GM21367 (cell line): ENCODE measurements around the gene SOHLH1.

ENCODE experiments used
- ATAC-seq: cut with Tn5 transposase; IDR thresholded peaks from one replicate; pipeline ENCODE4 v1.9.1; 2021; ENCODE audit not compliant: unreplicated experiment

The SOHLH1 gene

DNA sequence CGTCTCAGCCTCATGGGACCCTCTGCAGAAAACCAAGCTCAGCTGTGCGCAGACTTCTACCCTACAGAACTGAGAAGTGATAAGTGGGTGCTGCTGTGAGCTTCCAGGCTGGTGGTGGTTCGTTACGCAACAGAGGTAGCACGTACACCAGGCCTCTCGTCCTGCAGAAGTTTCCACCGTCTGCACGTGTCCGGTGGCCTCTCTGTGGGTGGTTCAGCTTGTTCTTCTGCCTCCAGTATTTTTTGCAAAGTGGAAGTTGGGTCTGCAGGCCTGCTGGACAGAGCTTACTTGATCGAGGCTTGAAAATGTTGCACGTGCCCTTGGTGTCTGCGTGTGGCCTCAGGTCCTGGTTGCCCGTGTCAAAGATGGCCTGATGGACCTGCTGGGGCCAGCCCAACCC is 30.2 kb upstream of the SOHLH1 start:
- ATAC-seq: no peak

- ATAC-seq: no peak
Observed at GRCh38 chr9:135728436-135729110, 29.3 kb upstream of the SOHLH1 start.

- ATAC-seq: no peak
Observed at GRCh38 chr9:135727257-135727875, 28.1 kb upstream of the SOHLH1 start.

- ATAC-seq: no peak
Observed at GRCh38 chr9:135726138-135726853, 27.0 kb upstream of the SOHLH1 start.

DNA sequence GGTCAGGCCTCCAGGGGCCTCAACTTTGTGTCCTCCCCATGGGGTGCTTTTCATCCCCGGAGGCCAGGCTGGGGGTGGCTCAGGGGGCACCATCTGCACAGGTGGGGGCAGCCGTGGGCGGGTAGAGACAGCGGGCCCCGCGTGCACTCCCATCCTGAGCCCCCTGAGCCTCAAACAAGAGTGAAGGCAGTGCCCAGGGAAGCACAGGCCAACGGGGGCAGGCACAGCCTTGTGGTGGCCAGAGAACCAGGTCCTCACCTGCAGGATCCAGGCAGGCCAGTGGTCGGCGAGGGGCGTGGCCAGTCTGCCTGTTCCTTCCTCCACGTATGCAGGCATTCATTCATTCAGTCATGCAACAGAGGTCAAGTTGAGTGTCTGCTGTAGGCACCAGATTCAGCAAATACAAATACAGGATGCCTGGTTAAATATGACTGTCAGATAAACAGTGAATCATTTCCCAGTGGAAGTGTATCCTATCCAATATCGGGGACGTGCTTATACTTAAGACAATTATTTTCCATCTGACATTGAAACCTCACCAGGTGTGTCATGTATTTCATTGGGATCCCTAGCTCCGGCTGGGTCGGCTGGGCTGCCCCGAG is 25.0 kb upstream of the SOHLH1 start:
- no peak for ATAC-seq

GRCh38 chr9:135722365-135722764 is 23.1 kb upstream of the SOHLH1 start:
- ATAC-seq: no peak

DNA sequence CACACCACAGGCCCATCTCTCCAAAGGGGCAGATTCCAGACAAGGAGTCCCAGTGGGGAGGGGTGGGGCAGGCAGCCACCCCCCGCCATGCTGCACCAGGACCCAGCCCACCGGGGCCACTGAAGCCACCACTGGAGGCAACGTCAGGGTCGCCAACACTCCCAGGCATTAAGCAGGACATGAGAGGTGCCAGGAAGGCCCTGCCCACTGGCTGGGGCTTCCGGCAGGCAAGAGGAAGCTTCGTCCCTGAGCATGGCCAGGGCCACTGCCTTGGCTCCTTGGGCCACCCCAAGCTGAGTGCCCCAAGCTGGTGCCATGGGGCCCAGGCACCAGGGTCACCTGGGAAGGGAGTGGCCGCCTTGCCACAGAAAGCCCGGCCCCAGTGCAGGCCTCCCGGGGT is 20.2 kb upstream of the SOHLH1 start:
- ATAC-seq: no peak

DNA sequence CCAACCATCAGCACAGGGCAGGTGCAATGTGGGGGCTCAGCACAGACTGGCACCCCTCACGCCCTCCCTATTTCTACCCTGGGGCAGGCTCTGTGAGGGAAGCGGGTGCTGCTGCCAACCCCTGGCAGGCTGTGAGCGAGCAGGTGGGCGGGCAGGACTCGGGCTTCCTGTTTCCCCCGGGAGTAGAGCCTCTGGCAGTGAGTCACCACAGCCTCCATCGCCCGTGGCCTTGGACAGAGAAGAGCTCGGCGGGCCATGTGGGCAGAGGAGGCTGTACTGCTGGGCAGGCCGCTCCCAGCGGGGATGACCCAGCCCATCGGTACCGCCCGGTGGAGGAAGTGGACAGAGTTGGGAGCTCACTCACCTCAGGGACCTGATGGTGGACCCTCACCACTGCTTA is 19.3 kb upstream of the SOHLH1 start:
- no peak for ATAC-seq

GRCh38 chr9:135717410-135717809 is 18.1 kb upstream of the SOHLH1 start:
- no peak for ATAC-seq

DNA sequence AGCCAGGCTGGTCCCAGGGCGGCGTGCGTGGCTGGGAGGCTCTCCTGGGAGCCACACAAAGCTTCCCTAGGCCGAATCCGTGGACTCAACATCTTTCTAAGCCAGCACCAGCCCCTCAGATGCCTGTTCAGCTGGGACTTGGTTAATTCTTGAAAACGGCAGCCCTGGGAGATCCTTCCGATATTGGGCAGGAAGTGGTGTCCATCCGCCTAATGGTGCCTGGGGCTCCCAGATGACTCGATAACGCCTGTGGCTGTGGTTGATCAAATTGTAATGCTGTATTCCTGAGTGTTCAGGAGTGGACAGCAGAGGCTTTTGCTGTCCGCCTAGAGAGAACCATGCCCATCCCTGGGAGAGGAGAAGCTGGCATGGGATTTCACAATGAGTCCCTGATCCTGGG is 16.8 kb upstream of the SOHLH1 start:
- no peak for ATAC-seq

DNA sequence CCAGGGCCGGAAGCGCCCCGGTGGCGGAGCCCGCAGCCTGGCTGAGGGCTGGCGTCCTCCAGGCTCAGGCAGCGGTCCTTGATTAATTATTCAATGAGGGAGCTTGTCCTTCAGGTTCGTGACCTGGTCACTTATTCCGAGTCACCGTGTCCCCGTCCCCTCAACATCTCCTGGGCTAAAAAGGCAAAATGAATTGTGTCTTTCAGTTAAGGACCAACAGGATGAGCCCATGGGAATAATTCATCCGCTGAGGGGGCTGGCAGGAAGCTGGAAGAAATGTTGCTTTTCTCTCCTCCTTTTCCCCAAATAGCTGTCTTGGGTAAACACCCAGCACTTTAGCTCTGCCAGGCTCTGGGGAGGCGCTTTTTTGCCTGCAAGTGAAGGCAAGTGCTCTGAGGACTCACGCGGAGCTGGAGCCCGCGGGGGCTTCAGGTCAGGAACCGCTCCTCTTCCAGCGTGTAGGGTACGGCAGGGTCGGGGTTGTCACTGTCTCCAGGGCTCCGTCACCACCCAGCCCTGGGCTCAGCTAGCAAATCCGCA is 15.8 kb upstream of the SOHLH1 start:
- no peak for ATAC-seq

GRCh38 chr9:135714242-135715055 is 15.2 kb upstream of the SOHLH1 start:
- ATAC-seq: no peak

- ATAC-seq: no peak
Observed at GRCh38 chr9:135712613-135713295, 13.5 kb upstream of the SOHLH1 start.

DNA sequence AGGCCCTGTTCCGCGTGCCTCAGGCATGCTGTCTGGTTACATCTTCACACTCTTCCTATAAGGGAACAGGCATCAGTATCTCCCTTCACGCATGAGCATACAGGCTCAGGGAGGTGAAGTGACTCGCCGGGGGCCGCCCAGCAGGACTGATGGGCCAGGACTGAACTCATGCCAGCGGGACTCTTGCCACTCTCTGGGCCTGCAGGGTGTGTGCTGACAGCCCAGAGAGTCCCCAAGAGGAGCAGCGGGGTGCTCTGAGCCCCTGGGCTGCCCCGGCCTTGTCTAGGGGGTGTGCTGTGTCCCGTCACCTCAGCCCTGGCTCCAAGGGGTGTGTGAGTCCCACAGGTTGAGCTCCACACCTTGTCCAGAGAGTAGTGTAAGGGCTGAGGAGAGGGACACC is 12.6 kb upstream of the SOHLH1 start:
- ATAC-seq: no peak

DNA sequence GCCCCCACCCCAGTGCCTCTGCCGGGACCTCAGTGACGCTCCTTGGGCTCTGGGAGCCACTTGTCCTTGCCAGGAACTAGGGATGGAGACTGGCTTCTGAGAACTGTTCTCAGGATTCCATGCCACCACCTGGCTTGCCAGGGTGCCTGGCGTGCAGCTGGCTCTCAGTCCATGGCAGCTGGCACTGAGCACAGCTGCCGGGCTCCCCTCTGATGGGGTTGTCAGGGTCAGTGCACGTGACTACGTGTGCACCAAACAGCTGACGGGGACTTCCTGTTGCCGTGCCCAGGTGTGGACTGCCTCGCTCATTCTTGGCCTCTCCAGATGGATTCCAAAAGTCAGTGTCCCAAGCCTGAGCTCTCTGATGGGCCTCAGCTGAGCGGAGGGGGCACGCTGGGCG is 12.1 kb upstream of the SOHLH1 start:
- no peak for ATAC-seq

GRCh38 chr9:135708164-135708563 is 8.9 kb upstream of the SOHLH1 start:
- ATAC-seq: no peak

- ATAC-seq: no peak
Observed at GRCh38 chr9:135707252-135708138, 8.2 kb upstream of the SOHLH1 start.

- ATAC-seq: no peak
Observed at GRCh38 chr9:135706288-135706687, 7.0 kb upstream of the SOHLH1 start.

DNA sequence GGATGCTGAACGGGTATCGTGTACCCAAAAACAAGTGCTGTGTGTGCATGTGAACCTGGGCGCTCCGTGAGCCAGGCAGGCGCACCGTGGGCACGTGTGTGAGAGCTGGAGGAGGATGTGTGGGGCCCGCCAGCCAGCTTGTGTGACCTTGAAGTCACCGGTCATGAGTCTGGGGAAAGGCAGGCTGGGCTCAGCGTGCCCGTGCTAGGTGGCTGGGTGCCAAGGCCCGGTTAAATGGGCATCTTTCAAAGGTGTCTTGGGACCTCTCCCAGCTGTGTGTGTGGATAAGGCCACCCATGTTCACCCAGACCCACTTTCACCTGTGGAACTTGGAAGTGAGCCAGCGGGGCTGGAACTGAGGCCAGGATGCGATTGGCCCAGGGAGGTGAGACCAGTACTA is 6.1 kb upstream of the SOHLH1 start:
- ATAC-seq: no peak
